GM12865 (cell line): Measurements from ENCODE around the gene ECHDC3.
"Not testable (repeated sequence)": the region's sequence is repeated elsewhere in the genome, so short reads cannot be mapped to it uniquely, and the experiment has no call there.

ENCODE experiments used
- DNase-seq: peaks from one replicate; pipeline ENCODE4 v3.0.0; 2010; ENCODE audit warnings: low read depth
- H3K4me3 ChIP-seq: 2 replicates; pipeline ENCODE4 v1.5.1; 2011; ENCODE audit warnings: mild to moderate bottlenecking, low read depth, low read length, control low read depth
- CTCF ChIP-seq: IDR thresholded peaks from 2 replicates; pipeline ENCODE4 v1.5.1; 2011; ENCODE audit warnings: low read length, control low read depth, low read depth, inconsistent platforms; ENCODE audit not compliant: insufficient read depth; ENCODE audit errors: missing control alignments

Gene ECHDC3

GRCh38 chr10:11727563-11727962 is 14.6 kb upstream of the ECHDC3 start:
- no peak for TF ChIP-seq CTCF
- no peak overlapping the region for H3K4me3 ChIP-seq
- no peak for DNase-seq

GRCh38 chr10:11728353-11728752 is 13.8 kb upstream of the ECHDC3 start:
- TF ChIP-seq CTCF: no peak
- DNase-seq: no peak
- no peak overlapping the region for H3K4me3 ChIP-seq

- no peak overlapping the region for H3K4me3 ChIP-seq
- TF ChIP-seq CTCF: no peak
- no peak for DNase-seq
Measured at GRCh38 chr10:11729790-11730315, 12.3 kb upstream of the ECHDC3 start.

GRCh38 chr10:11730779-11731178 is 11.4 kb upstream of the ECHDC3 start:
- DNase-seq: no peak
- no peak for TF ChIP-seq CTCF
- no peak overlapping the region for H3K4me3 ChIP-seq

- H3K4me3 ChIP-seq: not testable (repeated sequence)
Measured at GRCh38 chr10:11736767-11737166, 5.4 kb upstream of the ECHDC3 start.

GRCh38 chr10:11737258-11738032 is 4.7 kb upstream of the ECHDC3 start:
- DNase-seq, H3K4me3 ChIP-seq: not testable (repeated sequence)

More at GRCh38 chr10:11736767-11737166, 5.4 kb upstream of the ECHDC3 start:
- DNase-seq: not testable (repeated sequence)

- no peak for TF ChIP-seq CTCF
- DNase-seq: no peak
- no peak overlapping the region for H3K4me3 ChIP-seq
Measured at GRCh38 chr10:11740907-11741306, 1.3 kb upstream of the ECHDC3 start.

- H3K4me3 ChIP-seq: peak overlapping the region; percentile 44
- DNase-seq: no peak
- no peak for TF ChIP-seq CTCF
Measured at GRCh38 chr10:11741608-11742007, 574 bp upstream of the ECHDC3 start.
